Esophagus squamous epithelium (tissue), 5 donors: ENCODE measurements around the gene MXRA8. TPM values are rescaled to one million over a fixed set of nuclear protein-coding genes. Genes with fewer than 3 reads are reported as not detected.

Experiments
- DNase-seq: peaks from one replicate; lab custom pipeline; 2025; lab: John Stamatoyannopoulos, UW
- H3K27ac ChIP-seq, 4 donors: fragments of 200-600 bp; sonication (generic); one replicate each; pipeline ENCODE4 v1.5.1; 2016 to 2019; ENCODE audit warnings: mild to moderate bottlenecking in 1 of 4
- H3K27me3 ChIP-seq, 4 donors: fragments of 200-600 bp; sonication (generic); 1 replicate in 3 of 4; 2 replicates in 1 of 4; pipeline versions ENCODE4 v1.5.1 to v1.6.0; 2017 to 2021; ENCODE audit warnings: antibody characterized with exemption in 1 of 4
- H3K36me3 ChIP-seq, 3 donors: fragments of 200-600 bp; sonication (generic); one replicate each; pipeline ENCODE4 v1.5.1; 2016 to 2019
- H3K4me1 ChIP-seq, 3 donors: fragments of 200-600 bp; sonication (generic); one replicate each; pipeline ENCODE4 v1.5.1; 2017 to 2019
- H3K4me3 ChIP-seq, 4 donors: fragments of 200-600 bp; sonication (generic); 1 replicate in 3 of 4; 2 replicates in 1 of 4; pipeline ENCODE4 v1.5.1; 2016 to 2019; ENCODE audit warnings: mild to moderate bottlenecking in 2 of 4, moderate library complexity in 1 of 4
- H3K9me3 ChIP-seq, 3 donors: fragments of 200-600 bp; sonication (generic); one replicate each; pipeline ENCODE4 v1.5.1; 2016 to 2019
- CTCF ChIP-seq, 6 experiments: fragments of 450-650 bp in 4 of 6; fragments of 200-600 bp in 2 of 6; sonication (generic) in 2 of 6; IDR thresholded peaks; one replicate each; pipeline ENCODE4 v1.5.1; 2016 to 2019; ENCODE audit warnings: antibody characterized with exemption in 6 of 6, mild to moderate bottlenecking in 4 of 6, moderate library complexity in 4 of 6
- POLR2A ChIP-seq, 4 donors: fragments of 450-650 bp; IDR thresholded peaks; one replicate each; pipeline ENCODE4 v1.6.1; 2017; ENCODE audit warnings: antibody characterized with exemption in 4 of 4, mild to moderate bottlenecking in 4 of 4, moderate library complexity in 3 of 4
- WGBS, 2 donors: methylation state at CpG; one replicate each; pipeline ENCODE4 v1.1.5; 2018; 5-methylcytosine and 5-hydroxymethylcytosine counted together
- intact Hi-C: fragments of 100-400 bp; cut with DNase I; formaldehyde crosslinking; loops from one replicate; pipeline ENCODE4 v1.15.0; 2022
- total RNA-seq, 4 donors: library from RNA; depleted of rRNA; stranded (reverse); fragments of >200 nt; gene quantifications; one replicate each; pipeline ENCODE4 v1.1.0, GENCODE V29; 2016
- donor health status: DM: yes; HTN: yes; CAD: no.

Gene MXRA8
- total RNA-seq, 4 donors from 2014 or later, result 0.45 to 33.8 (median 12.8) TPM

GRCh38 chr1:1395166-1395565 lies 36.8 kb upstream of the MXRA8 start:
- 89 to 90% methylated on average over 11 of the region's 11 CpGs for WGBS, 2 donors

GRCh38 chr1:1394116-1394515 lies 35.8 kb upstream of the MXRA8 start:
- Histone ChIP-seq H3K27ac (no peak overlapping the region), H3K9me3 (no peaks in the 10 kb centered on the region), H3K4me3 (no peak overlapping the region), H3K4me1 (peaks cover 6 to 30% (median 12%) of the 10 kb centered on the region in 3 donors), H3K27me3 (no peaks in the 10 kb centered on the region), H3K36me3 (peaks cover 35 to 91% (median 73%) of the 10 kb centered on the region in 3 donors)
- WGBS, 2 donors, result 79 to 93% methylated on average over 7 of the region's 7 CpGs
- DNase-seq, result no peak
- intact Hi-C loops, result no loop called here
- TF ChIP-seq CTCF (IDR thresholded peaks at IDR 0.05) (no peak), POLR2A (IDR thresholded peaks at IDR 0.05) (no peak)

More at GRCh38 chr1:1395166-1395565, 36.8 kb upstream of the MXRA8 start:
- TF ChIP-seq POLR2A (IDR thresholded peaks at IDR 0.05), result no peak
- TF ChIP-seq CTCF (IDR thresholded peaks at IDR 0.05), result no peak
- Histone ChIP-seq H3K4me1 (peaks cover 11 to 36% (median 15%) of the 10 kb centered on the region in 3 donors), H3K27ac (no peak overlapping the region), H3K4me3 (no peak overlapping the region), H3K36me3 (peaks cover 33 to 81% (median 62%) of the 10 kb centered on the region in 3 donors), H3K9me3 (no peaks in the 10 kb centered on the region), H3K27me3 (no peaks in the 10 kb centered on the region)
- intact Hi-C loops, result no loop called here
- no peak for DNase-seq

GRCh38 chr1:1393428-1393827 lies 35.1 kb upstream of the MXRA8 start:
- H3K4me3 ChIP-seq, result no peak overlapping the region
- H3K4me1 ChIP-seq, result peaks cover 6 to 29% (median 12%) of the 10 kb centered on the region in 3 donors
- H3K27me3 ChIP-seq, result no peaks in the 10 kb centered on the region
- intact Hi-C loops, result no loop called here
- no peak overlapping the region for H3K27ac ChIP-seq
- H3K9me3 ChIP-seq, result no peaks in the 10 kb centered on the region
- DNase-seq, result no peak
- peaks cover 35 to 98% (median 80%) of the 10 kb centered on the region in 3 donors for H3K36me3 ChIP-seq
- no peak for TF ChIP-seq POLR2A (IDR thresholded peaks at IDR 0.05)
- no peak for TF ChIP-seq CTCF (IDR thresholded peaks at IDR 0.05)
- 77 to 94% methylated on average over 6 to 9 of the region's 11 CpGs for WGBS, 2 donors

- Histone ChIP-seq H3K27ac (no peak overlapping the region), H3K9me3 (no peaks in the 10 kb centered on the region), H3K4me3 (no peak overlapping the region), H3K4me1 (peaks cover 3 to 25% (median 8%) of the 10 kb centered on the region in 3 donors), H3K27me3 (no peaks in the 10 kb centered on the region), H3K36me3 (peaks cover 37 to 100% (median 84%) of the 10 kb centered on the region in 3 donors)
- intact Hi-C loops, result no loop called here
- TF ChIP-seq CTCF (IDR thresholded peaks at IDR 0.05) (no peak), POLR2A (IDR thresholded peaks at IDR 0.05) (no peak)
- no peak for DNase-seq
- WGBS, 2 donors, result 93 to 95% methylated on average over 2 to 3 of the region's 4 CpGs
Measured at GRCh38 chr1:1393014-1393413, 34.7 kb upstream of the MXRA8 start.

GRCh38 chr1:1391225-1391624 lies 32.9 kb upstream of the MXRA8 start:
- Histone ChIP-seq H3K9me3 (no peaks in the 10 kb centered on the region), H3K4me1 (peaks cover 0 to 7% (median 0%) of the 10 kb centered on the region in 3 donors), H3K36me3 (peaks cover 55 to 100% (median 94%) of the 10 kb centered on the region in 3 donors), H3K4me3 (no peak overlapping the region), H3K27ac (no peak overlapping the region), H3K27me3 (no peaks in the 10 kb centered on the region)
- intact Hi-C loops, result no loop called here
- DNase-seq, result no peak
- WGBS, 2 donors, result 91 to 93% methylated on average over 7 to 12 of the region's 12 CpGs
- TF ChIP-seq CTCF (IDR thresholded peaks at IDR 0.05), result no peak
